Panc1 (cell line): ENCODE measurements around the gene GRB7. TPM values are rescaled to one million over a fixed set of nuclear protein-coding genes. Genes with fewer than 3 reads are reported as not detected.
"Not testable (repeated sequence)": the region's sequence is repeated elsewhere in the genome, so short reads cannot be mapped to it uniquely, and the experiment has no call there.

Source experiments
- ATAC-seq: fragments of 200-7000 bp; cut with Tn5 transposase; 2 replicates; pipeline ENCODE4 v1.9.1; 2020; ENCODE audit warnings: mild to moderate bottlenecking, moderate library complexity
- BruUV-seq: library from RNA; stranded (reverse); fragments of 400-500 nt; replicated peaks from 2 replicates; lab custom pipeline; 2021; lab: Mats Ljungman, UMichigan
- CTCF ChIA-PET: fragments of 300-600 bp; sonication (Branson Sonifier 250); formaldehyde crosslinking; loops from one replicate; lab custom pipeline; 2022; ENCODE audit warnings: antibody characterized with exemption; lab: Charles Lee
- POLR2A ChIA-PET: fragments of 300-600 bp; sonication (Branson Sonifier 250); formaldehyde crosslinking; loops from one replicate; lab custom pipeline; 2022; ENCODE audit warnings: antibody characterized with exemption; lab: Charles Lee
- DNase-seq: peaks from one replicate; pipeline ENCODE4 v3.0.0-alpha.2; 2010; ENCODE audit warnings: low read depth, low spot score
- H3K27ac ChIP-seq: 2 replicates; pipeline ENCODE4 v1.5.1; 2011; ENCODE audit warnings: mild to moderate bottlenecking, low read length, inconsistent platforms
- H3K27me3 ChIP-seq: fragments of 200-500 bp; sonication (Bioruptor generic); 2 replicates; pipeline ENCODE4 v1.6.0; 2014; ENCODE audit warnings: low read length, inconsistent platforms; ENCODE audit not compliant: control insufficient read depth, insufficient read depth
- H3K36me3 ChIP-seq: fragments of 200-500 bp; sonication (Bioruptor generic); 2 replicates; pipeline ENCODE4 v1.5.1; 2014; ENCODE audit warnings: inconsistent platforms, mild to moderate bottlenecking, low read length, moderate library complexity; ENCODE audit not compliant: control insufficient read depth, insufficient read depth
- H3K4me1 ChIP-seq: 2 replicates; pipeline ENCODE4 v1.5.1; 2011; ENCODE audit warnings: inconsistent platforms, mild to moderate bottlenecking, low read length, moderate library complexity; ENCODE audit not compliant: control insufficient read depth, insufficient read depth
- H3K4me3 ChIP-seq, 2 experiments: 2 replicates each; pipeline ENCODE4 v1.5.1; 2011 to 2012; ENCODE audit warnings: low read depth in 2 of 2, low read length in 2 of 2, mild to moderate bottlenecking in 2 of 2, inconsistent platforms in 1 of 2, moderate library complexity in 1 of 2
- H3K9me3 ChIP-seq: fragments of 200-500 bp; sonication (Bioruptor generic); 2 replicates; pipeline ENCODE4 v1.5.1; 2014; ENCODE audit warnings: low read depth, mild to moderate bottlenecking, inconsistent platforms, low read length, moderate library complexity; ENCODE audit not compliant: control insufficient read depth, insufficient read depth
- CTCF ChIP-seq: fragments of 450-650 bp; IDR thresholded peaks from 2 replicates; pipeline ENCODE4 v1.5.1; 2017; ENCODE audit warnings: mild to moderate bottlenecking
- POLR2AphosphoS5 ChIP-seq: IDR thresholded peaks from 2 replicates; pipeline ENCODE4 v1.6.1; 2012; ENCODE audit warnings: mild to moderate bottlenecking, low read depth, low read length, moderate library complexity
- REST ChIP-seq, 2 experiments: IDR thresholded peaks; 2 replicates each; pipeline ENCODE4 v1.6.1; 2011 to 2012; ENCODE audit warnings: low read depth in 2 of 2, control low read depth in 1 of 2, low read length in 1 of 2, mild to moderate bottlenecking in 1 of 2, moderate library complexity in 1 of 2; ENCODE audit not compliant: insufficient read depth in 1 of 2
- SIN3A ChIP-seq: IDR thresholded peaks from 2 replicates; pipeline ENCODE4 v1.6.1; 2012; ENCODE audit warnings: low read depth, mild to moderate bottlenecking, low read length, moderate library complexity, borderline replicate concordance; ENCODE audit not compliant: insufficient read depth
- TCF7L2 ChIP-seq: IDR thresholded peaks from 2 replicates; pipeline ENCODE4 v1.6.1; 2011; ENCODE audit warnings: mild to moderate bottlenecking, low read depth, low read length, inconsistent platforms
- in situ Hi-C: cut with HindIII; loops from 2 replicates; pipeline ENCODE4 v1.10.0; 2016; ENCODE audit warnings: low sequenced_read_pairs, low pct_unique_long_range_greater_than_20kb
- intact Hi-C: fragments of 100-400 bp; cut with micrococcal nuclease; formaldehyde crosslinking; loops from one replicate; pipeline ENCODE4 v1.10.0; 2022; ENCODE audit not compliant: unreplicated experiment
- total RNA-seq: library from RNA; stranded (reverse); gene quantifications from one replicate; pipeline ENCODE4 v1.2.1, GENCODE V29; 2021; ENCODE audit not compliant: unreplicated experiment

The GRB7 gene
- total RNA-seq, 1 experiment from 2014 or later: 2.8 TPM

DNA sequence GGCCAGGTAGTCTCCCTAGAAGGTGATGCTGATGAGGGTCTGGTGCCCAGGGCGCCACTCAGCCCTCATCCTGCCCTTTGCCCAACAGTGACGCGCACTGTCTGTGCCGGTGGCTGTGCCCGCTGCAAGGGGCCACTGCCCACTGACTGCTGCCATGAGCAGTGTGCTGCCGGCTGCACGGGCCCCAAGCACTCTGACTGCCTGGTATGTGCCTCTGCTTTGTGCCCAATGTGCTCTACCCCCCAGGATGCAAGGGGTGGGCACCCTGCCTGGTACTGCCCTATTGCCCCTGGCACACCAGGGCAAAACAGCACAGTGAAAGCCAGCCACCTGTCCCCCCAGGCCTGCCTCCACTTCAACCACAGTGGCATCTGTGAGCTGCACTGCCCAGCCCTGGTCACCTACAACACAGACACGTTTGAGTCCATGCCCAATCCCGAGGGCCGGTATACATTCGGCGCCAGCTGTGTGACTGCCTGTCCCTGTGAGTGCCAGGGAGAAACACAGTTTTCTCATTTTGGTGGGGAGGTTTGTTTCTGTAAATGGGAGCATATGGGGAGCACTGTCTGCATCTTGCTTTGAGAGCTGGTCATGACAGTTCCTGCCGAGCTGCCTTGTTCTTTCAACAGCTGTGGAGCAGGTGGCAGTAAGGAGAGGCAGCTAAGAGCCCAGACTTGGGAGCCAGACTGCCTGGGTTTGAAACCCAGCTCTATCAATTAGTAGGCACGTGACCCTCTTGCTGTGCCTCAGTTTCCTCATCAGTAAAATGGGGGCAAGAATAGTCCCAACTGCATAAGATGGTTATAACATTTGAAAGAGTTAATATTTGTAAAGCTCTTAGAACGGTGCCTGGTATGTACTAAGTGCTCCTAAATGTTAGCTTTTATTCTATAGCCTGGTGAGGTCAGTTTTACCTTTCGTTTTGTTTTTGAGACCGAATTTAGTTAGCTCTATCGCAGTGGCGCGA, 27.5 kb upstream of the GRB7 start:
- peaks cover 5% of the 10 kb centered on the region; the same call in 1 of the 2 replicates for H3K4me1 ChIP-seq
- POLR2A ChIA-PET: no interaction called here
- no peaks in the 10 kb centered on the region for H3K27me3 ChIP-seq
- ATAC-seq: no peak
- no peak overlapping the region for H3K4me3 ChIP-seq
- no peak overlapping the region for H3K27ac ChIP-seq
- in situ Hi-C loops: no loop called here
- BruUV-seq: no TSS peak
- no peaks in the 10 kb centered on the region for H3K36me3 ChIP-seq
- intact Hi-C loops: no loop called here
- CTCF ChIA-PET: no interaction called here
- H3K9me3 ChIP-seq: no peaks in the 10 kb centered on the region
- no peak for DNase-seq
- TF ChIP-seq CTCF: no peak
- TF ChIP-seq REST (IDR thresholded peaks at IDR 0.05; ENCODE audit: insufficient read depth in 1 of 2, low read depth in 2 of 2, low read length in 1 of 2): no peak
- no peak for TF ChIP-seq POLR2AphosphoS5
- no peak for TF ChIP-seq SIN3A
- TF ChIP-seq TCF7L2: no peak

DNA sequence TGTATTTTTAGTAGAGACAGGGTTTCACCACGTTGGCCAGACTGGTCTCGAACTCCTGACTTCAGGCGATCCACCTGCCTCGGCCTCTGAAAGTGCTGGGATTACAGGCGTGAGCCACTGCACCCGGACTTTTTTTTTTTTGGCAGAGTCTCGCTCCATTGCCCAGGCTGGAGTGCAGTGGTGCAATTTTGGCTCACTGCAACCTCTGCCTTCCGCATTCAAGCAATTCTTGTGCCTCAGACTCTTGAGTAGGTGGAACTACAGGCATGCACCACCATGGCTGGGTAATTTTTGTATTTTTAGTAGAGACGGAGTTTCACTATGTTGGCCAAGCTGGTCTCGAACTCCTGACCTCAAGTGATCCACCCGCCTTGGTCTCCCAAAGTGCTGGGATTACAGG, 26.7 kb upstream of the GRB7 start:
- CTCF ChIA-PET: interaction anchor here (0.5 kb wide), 1 partner anchor 19 kb away, joined by 4 read pairs; no protein-coding TSS in a partner anchor
- H3K9me3 ChIP-seq, BruUV-seq, H3K36me3 ChIP-seq, ATAC-seq, H3K4me1 ChIP-seq, H3K27me3 ChIP-seq, H3K27ac ChIP-seq, DNase-seq, POLR2A ChIA-PET, H3K4me3 ChIP-seq, intact Hi-C loops, in situ Hi-C loops: not testable (repeated sequence)

DNA sequence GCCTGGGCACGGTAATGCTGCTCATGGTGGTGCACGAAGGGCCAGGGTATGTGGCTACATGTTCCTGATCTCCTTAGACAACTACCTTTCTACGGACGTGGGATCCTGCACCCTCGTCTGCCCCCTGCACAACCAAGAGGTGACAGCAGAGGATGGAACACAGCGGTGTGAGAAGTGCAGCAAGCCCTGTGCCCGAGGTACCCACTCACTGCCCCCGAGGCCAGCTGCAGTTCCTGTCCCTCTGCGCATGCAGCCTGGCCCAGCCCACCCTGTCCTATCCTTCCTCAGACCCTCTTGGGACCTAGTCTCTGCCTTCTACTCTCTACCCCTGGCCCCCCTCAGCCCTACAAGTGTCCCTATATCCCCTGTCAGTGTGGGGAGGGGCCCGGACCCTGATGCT, 25.9 kb upstream of the GRB7 start:
- ChIA-PET CTCF (no interaction called here), POLR2A (no interaction called here)
- no peaks in the 10 kb centered on the region for H3K36me3 ChIP-seq
- DNase-seq (no peak), ATAC-seq (no peak)
- no peaks in the 10 kb centered on the region for H3K9me3 ChIP-seq
- H3K27ac ChIP-seq: no peak overlapping the region
- in situ Hi-C loops (no loop called here), intact Hi-C loops (no loop called here)
- no peaks in the 10 kb centered on the region for H3K27me3 ChIP-seq
- no TSS peak for BruUV-seq
- no peak for TF ChIP-seq SIN3A
- no peak for TF ChIP-seq CTCF
- TF ChIP-seq REST (IDR thresholded peaks at IDR 0.05; ENCODE audit: insufficient read depth in 1 of 2, low read depth in 2 of 2, low read length in 1 of 2): no peak
- TF ChIP-seq TCF7L2: no peak
- TF ChIP-seq POLR2AphosphoS5: no peak
- H3K4me1 ChIP-seq: no peaks in the 10 kb centered on the region
- H3K4me3 ChIP-seq: no peak overlapping the region
